ENCODE data around the gene KLF6.

The KLF6 gene

DNA sequence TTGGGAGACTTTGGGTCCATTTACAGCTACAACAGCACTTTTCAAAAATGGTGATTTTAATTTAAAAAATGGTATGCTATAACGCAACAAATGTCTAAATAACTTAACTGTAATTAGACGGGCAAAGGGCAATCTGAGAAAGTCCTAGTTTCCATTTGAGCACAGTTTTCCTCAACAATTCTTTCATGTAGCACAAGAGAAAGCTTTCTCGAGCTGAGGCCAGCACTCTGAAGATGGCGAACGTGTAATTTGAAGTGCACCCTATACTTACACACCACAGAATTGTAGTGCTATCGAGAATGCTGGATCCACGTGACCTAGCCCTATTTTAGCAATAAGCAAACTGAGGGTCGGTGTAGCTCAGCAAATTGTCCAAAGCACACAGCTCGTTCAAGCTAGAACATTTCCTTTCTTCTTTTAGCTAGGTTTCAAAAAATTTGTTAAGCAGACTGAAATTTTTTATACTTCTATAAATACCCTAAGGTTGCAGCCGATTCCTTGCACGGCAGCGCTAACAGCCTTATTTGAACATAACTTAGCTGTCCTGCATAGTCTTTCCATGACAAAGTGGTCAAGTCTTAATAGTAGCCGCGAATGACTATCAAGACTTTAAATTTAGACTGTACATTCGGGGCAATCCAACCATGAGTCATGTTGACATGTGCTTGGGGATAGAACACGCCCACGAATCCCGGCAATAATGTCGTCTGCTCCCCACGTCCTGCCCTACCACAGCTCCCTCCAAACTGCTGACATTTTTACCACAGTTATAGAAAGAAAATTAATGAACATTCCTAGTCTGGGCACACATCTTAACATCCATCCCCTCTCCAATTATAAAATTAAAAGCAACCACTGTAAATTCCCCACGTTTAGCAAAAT, 10.0 kb downstream of the KLF6 start:
- DNase-seq (ENCODE audit: low read depth in 1 of 2, low spot score in 1 of 2) = no peak

DNA sequence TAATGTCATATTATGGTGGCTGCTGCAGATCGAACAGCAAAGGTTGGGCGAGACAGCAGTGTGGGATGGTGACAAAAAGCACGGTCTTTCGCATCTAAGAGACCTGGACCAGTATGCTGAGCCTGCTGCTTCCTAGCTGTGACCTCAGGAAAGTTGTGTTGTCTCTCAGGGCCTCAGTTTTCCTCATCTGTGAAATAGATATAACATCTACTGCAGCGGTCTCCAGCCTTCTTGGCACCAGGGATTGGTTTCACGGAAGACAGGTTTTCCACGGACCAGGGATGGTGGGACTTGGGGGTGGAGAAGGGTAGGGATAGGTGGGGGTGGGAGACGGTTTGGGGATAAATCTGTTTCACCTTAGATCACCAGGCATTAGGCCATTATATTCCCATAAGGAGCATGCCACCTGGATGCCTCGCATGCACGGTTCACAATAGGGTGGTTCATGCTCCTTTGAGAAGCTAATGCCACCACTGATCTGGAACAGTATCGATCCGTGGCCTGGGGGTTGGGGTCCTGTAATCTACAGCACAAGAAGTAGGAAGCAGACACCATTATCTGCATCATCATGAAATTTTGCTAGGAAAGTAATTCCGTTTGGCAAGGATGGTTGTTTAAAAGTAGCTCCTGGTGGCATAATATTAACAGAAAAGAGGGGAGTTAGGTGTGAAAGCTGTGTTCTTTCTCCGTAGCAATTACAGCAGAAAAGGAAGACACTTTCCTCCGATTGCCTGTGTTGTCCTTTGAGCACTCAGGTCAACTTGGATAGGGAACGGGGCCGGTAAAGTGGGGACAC, 10.8 kb downstream of the KLF6 start:
- no peak for DNase-seq (ENCODE audit: low read depth in 1 of 2, low spot score in 1 of 2)

DNA sequence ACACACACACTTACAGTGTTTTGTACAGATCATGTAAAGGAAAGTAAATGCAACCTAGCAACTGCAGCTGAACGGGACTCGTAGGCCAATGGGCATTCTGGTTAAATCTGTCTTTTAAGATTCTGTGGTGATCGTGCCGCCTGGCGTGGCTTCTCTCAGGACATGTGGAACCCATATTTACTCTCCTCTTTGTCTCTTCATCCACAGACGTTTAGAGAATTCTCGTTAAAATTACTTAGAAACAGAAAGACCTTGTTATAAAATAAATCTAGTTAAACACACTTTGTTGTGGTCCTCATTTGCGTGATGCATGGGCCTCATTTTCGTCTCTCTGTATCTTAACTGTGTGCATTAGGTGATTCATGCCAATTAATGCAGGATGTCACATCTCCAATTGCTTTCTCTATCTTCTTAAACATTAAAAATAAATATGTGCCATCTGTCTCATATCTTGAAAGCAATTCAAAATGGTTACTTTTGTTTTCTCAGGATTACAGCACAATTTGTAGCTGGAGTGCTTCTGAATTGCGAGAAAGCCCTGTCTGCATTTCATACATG, 11.5 kb downstream of the KLF6 start:
- no peak for DNase-seq (ENCODE audit: low read depth in 1 of 2, low spot score in 1 of 2)

DNA sequence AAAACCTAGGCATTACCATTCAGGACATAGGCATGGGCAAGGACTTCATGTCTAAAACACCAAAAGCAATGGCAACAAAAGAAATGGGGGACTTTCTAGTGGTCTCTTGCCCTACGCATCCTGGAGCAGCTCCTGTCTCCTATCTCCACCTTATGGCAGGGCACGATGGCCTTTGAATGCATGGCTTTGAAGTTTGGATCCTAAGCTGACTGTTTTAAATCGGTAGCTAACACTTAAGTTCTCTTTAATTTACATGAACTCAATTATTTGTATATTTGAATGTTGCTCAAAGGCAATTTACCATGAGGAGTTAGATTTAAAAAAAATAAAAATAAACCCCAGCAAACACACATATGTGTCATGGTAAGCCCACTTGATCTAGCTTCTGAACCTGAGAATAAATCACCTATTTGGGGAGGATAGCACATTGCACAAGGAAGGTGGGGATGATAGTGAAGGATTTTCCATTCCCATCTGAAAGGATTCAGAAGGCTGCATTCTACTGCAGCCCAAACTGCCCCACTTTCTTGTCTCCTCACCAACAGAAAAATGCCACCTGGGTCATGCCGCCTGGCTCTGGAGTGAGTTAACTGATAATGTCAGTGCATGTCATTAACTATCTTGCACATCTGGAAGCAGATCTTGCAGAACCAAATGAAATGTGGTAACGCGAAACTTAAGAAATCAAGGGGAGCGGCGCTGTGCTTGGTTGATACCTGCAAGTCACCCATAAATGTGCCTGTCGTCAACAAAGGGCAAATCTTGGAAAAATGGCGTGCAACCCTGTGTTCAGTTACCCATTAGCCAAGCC, 12.4 kb downstream of the KLF6 start:
- no peak for DNase-seq (ENCODE audit: low read depth in 1 of 2, low spot score in 1 of 2)

DNA sequence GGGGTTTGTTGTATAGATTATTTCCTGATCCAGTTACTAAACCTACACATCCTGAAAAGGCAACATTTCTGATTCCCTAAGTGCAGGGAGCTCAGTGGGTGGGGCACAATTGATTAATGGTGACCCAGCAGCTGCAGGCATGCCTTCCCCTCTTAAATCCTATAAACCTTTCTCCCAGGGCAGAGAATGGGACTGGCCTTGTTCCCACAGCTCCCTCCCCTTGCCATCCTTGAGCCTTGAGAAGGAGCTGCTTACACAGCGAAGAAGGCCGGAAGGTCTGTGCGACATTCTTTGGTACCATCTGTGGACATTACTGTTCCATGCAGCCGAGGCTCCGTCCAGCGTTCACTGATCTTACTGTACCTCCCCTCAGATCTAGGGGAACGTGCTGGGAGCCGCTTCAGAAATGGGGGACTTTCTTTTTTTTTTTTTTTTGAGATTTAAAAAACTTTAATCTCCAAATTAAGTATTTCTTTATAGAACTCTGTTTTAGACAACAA, 14.3 kb downstream of the KLF6 start:
- DNase-seq (ENCODE audit: low read depth in 1 of 2, low spot score in 1 of 2) = no peak

DNA sequence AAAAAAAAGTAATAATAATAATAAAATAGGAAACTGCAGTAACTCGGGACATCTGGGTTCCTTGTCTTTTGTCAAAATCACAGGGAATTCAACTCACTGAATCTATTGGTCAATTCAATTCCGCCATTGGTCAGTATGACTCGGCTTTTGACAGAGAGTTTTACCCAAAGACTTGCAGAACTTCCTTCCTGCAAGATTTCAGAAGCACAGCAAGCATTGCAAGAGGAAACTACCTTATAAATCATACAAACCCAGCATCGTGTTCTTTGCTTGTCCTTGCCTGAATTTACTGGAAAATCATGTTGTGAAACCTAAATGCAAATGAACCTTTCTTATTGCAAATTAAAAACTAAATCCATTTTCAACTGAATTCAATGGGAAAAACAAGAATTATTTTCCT, 15.5 kb downstream of the KLF6 start:
- no peak for DNase-seq (ENCODE audit: low read depth in 1 of 2, low spot score in 1 of 2)

DNA sequence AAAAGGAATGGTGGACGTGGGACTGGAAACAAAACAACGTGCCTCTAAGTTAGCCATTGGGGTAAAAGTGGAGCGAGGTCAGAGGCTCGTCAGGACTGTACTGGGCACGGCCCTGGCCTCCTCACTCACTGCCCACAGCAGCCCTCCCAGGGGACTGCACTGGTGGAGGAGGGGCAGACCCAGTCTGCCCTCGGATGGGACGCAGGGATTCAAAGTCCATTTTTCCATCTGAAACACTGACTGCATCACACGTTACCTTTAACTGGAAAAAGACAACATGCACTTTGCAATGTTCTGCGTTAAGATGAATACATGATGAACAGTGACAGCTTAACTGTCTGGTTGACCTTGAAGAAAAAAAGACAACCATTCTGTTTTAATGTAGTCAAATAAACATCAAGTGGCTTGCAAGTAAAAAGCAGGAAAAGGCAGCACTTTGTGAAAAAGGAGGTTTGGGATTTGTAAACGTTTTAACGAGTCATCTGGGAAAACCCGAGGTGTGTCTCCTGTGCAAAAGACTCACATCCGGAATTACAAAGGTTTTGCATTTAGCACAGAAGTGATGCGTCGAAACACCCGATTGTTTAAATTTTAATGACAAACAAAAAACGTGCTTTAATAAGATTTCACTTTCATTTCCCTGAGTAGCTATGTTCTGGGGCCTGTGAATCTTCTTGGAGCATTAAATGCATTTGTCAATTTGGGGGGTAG, 18.8 kb downstream of the KLF6 start:
- DNase-seq (ENCODE audit: low read depth in 1 of 2, low spot score in 1 of 2) = no peak

DNA sequence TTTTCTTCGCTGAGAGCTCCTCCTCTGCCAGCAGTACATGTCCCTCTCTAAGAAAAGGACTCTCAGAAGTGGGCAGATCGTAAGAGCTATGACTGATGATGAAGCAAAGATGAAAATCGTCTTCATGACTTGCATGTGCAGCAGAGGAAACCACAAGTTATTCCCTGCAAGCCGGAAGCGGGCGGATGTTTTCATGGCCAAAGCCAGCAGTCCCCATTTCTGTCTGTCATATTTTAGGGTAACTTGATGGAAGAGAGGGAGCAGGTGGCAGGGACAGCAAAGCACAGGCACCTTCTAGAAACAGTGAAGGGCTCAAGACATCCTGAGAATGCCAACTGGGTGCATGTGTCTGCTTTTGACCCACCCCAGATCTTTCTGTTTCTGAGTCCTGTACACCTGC, 19.9 kb downstream of the KLF6 start:
- DNase-seq (ENCODE audit: low read depth in 1 of 2, low spot score in 1 of 2) = no peak

DNA sequence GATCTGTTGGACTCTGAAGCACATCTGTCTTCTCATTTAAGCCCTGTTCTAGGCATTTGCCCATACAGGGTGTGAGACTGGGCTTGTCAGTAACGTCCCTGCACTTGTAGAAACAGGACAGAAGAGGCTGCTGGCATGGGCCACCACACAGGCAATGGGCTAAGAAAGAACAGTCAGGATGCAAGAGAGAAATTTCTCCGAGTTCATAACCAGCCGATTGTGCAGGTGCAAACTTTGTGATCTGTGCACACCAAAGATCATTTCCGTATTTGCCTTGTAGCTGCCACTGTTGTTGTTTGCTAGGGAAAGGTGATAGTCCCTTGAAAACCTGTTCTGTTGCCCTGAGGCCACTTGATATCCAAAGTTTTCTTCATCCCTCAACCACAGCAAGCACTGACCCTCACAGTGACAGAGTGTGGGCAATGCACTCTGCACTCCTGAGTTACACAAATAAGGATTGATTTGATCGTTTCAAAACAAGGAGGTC, 20.3 kb downstream of the KLF6 start:
- no peak for DNase-seq (ENCODE audit: low read depth in 1 of 2, low spot score in 1 of 2)

DNA sequence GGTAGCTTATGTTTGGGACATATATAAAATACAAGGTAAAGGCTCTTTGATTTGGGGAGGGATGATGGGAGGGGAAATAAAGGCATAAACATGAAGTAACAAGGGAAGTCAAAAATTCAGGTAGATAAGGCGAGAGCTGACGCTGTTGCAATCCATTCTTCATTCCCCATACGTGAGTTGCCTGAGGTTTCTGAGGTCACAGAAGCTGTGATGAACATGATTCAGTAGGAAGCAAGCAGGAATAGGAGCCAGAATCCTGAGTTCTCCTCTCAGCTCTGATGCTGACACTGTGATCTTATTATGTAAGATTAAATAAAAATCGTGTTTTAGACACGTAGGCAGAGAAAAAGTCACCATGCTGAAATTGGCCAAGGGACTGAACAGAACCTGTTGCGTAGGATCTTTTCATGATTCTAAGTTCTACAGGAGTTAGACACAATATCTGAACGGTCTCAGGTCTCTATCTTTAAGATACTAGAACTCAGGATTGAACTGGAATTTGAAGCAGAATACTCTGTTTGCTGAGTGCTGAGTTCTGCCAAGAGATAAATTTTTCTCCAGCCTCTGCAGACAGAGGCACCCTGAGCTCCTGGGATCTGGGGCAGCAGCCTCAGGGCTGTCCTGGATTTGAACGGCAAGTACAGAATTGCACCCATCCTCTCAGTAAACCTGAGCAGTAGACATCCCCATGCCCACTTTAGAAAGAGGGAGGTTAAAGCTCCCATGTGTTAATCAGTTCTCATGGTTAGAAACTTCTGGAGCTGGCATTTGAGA, 21.0 kb downstream of the KLF6 start:
- DNase-seq (ENCODE audit: low read depth in 1 of 2, low spot score in 1 of 2) = no peak

DNA sequence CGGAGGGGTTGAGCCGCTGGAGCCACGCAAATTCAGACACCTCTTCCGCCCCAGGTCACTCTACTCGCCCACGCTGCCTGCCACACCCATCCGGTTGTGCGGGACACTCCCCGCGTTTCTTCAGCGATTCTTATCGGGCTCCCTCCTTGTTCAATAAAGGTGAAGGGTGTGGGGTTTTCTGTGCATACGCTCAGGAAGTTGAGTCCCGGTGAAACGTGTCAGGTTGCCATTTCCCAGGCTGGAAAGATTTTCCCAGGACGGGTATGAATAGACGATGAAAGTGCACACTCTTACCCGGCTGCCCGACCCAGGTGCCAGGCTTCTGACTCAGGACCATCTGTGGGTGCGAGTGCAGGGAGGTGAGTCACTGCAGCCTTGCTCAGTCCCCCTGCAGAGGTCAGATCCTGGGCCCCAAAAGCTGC, 22.0 kb downstream of the KLF6 start:
- DNase-seq (ENCODE audit: low read depth in 1 of 2, low spot score in 1 of 2) = no peak

DNA sequence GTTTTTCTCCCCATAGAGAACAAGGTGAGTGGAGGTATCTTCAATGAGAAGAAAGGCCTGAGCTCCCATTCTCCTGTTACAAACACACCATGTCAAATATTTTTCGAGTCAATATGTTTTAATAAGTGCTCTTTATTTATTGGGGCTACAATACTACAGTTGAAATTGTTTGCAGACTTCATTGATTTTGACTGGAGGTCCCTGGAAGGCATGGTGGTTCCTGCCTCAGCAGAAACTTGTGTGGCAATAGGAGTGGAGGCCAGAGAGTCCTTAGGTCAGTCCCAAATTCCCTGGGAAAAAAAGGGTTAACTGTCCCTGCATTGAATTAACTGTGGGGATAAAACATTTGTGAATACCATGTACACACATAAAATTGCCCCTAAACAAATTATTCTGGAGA, 22.7 kb downstream of the KLF6 start:
- no peak for DNase-seq (ENCODE audit: low read depth in 1 of 2, low spot score in 1 of 2)

DNA sequence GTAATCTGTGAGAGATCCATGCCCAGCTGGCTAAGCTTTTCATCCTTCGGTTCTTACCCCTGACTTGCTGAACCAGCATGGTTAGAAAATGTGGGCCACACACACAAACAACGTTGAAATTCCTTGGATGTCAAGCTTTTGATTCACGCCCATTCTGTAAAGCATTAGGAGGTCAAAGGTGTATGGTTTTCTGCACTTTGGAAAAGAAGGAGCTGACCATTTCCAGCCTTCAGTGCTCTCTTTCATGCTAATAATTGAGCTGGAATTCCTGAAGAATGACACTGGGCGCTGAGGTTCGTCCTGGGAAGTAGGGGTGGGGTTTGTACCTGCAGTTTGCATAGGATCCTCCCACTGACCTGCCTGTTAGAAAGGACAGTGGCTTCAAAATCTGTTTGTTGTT, 23.1 kb downstream of the KLF6 start:
- no peak for DNase-seq (ENCODE audit: low read depth in 1 of 2, low spot score in 1 of 2)

DNA sequence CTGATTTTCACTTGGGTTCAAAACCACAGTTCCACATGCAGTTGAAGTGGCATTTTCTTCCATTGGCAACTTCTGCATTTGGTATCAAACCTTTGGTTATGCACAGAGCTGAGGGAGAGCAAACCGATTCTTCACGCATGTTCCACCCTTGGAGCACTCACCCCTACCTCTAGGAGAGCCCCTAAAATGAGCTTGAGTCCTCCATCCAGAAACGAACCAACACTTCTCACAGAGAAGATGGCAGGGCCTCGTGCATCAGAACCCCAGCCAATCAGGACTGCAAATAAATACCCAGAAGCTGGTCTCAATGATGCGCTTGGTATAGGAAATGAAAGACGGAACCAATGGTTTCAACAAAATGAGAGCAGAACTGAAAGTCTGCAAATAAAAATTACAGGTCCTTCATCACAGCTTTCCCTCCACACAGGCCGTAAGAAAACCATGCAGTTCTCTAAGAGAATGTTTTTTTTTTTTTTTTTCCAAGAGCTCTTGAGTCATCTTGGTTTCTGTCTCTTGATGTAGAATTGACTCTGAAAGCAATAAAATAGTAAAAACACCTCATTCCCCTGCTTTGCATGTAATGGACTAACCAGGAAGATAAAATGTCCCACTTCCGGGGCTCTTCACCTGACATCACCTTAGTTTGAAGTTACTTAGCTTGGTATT, 23.9 kb downstream of the KLF6 start:
- no peak for DNase-seq (ENCODE audit: low read depth in 1 of 2, low spot score in 1 of 2)

DNA sequence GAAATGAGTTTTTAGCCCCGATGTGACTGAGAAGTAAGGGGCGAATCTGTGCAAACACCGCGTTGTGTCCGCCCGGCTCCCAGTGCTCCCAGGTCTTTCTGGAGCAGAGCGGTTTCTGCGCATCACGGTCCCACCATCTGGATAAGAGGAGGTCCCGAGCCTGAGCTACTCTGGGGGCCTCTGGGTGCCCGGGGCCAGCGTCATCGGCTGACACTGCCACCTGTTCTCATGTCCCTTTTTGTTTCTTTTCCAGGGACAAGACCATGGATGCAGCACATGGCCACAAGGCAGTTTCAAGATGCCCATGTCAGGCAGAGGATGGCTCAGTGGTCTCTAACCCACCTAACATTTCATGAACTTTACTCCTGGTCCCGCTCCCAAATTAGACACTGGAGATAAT, 24.9 kb downstream of the KLF6 start:
- no peak for DNase-seq (ENCODE audit: low read depth in 1 of 2, low spot score in 1 of 2)

DNA sequence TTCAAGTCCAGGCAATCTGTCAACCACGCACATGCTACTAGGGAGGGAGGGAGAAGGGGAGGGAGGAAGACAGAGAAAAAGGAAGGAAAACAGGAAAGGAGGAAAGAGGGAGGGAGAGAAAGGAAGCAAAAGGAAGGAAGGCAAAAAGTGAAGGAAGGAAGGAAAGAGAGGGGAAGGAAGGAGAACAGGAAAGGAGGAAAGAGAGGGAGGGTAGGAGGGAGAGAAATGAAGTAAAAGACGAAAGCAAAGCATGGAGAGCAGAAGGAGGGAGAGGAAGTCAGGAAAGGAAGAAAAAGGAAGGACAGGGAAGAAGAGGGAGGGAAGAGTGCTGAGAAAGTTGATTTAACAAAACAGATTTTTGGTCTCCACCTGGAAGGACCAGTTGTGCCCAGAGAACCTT, 25.6 kb downstream of the KLF6 start:
- DNase-seq (ENCODE audit: low read depth in 1 of 2, low spot score in 1 of 2) = no peak

DNA sequence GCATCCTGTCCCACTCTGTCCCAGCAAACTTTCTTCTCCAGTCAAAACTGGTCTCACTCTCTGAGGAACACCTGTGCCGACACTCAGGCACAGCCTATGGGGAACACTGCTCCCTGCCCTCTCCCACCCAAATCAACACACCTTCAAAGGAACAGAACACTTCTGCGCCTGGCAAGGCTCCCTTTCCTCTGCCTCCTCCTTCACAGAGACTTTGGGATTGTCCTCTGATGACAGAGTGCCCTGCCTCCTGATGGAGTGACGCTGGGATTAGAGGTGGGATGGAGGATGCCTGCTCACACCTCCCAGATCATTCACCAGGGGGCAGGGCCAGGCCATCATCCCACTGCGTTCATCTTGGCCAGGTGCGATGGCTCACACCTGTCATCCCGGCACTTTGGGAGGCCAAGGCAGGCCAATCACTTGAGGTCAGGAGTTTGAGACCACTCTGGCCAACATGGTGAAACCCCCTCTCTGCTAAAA, 26.5 kb downstream of the KLF6 start:
- no peak for DNase-seq (ENCODE audit: low read depth in 1 of 2, low spot score in 1 of 2)

DNA sequence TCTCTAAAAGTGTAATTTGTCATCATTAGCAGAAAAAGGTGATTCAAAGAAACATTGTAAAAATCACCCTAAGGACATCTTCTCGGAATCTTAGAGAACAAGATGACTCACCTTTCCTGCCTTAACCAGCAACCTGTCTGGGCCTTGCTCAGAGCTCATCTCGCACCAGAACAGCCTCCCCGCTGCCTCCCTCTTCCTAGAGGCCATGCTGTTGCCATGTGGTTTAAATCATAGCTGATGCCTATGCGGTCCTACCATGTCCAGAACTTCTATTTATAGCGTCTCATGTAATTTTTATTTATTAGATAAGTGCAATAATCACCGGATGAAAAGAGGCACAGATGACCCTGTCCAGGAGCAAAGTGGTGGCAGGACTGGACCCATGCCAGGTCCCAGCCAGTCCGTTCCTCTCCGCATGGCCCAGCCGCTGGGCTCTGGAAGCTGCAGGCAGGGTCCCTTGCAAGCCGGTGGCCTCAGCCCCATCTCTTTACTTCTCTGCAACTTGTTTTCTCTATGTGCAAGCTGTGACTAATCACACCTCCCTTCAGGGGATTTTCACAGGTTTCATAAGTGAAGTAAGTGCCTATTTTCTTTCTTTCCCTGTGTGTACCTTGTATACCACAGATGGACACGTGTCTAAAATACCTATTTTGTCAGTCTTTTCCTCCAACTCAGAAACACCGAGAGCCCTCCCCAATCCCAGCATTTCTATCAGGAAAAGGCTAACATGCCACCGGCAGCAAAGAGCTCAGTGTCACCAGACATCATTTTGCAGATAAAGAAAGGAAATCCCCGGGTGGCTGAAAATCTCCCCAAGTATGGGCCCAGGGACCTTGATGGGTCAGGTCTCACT, 27.1 kb downstream of the KLF6 start:
- DNase-seq (ENCODE audit: low read depth in 1 of 2, low spot score in 1 of 2) = peak in 1 of 2 donors; percentile 42

Measured in stimulated activated CD4-positive, alpha-beta T cell treated with anti-CD3 and anti-CD28 coated beads, Interleukin-15, amount 100 ng/mL, for 1 hour (primary cell).